Muscle layer of colon (tissue), 2 donors: Measurements from ENCODE around the gene PRUNE2.

ENCODE experiments used
- H3K27ac ChIP-seq: one replicate; pipeline ENCODE4 v1.7.0; 2013; ENCODE audit warnings: low read depth, mild to moderate bottlenecking, low read length, moderate library complexity
- H3K27me3 ChIP-seq, 2 donors: one replicate each; pipeline ENCODE4 v1.7.0; 2013; ENCODE audit warnings: low read length in 2 of 2, mild to moderate bottlenecking in 2 of 2; ENCODE audit not compliant: insufficient read depth in 2 of 2, control insufficient read depth in 1 of 2
- H3K36me3 ChIP-seq: one replicate; pipeline ENCODE4 v1.7.0; 2013; ENCODE audit warnings: mild to moderate bottlenecking, low read length; ENCODE audit not compliant: insufficient read depth
- H3K4me1 ChIP-seq: one replicate; pipeline ENCODE4 v1.7.0; 2013; ENCODE audit warnings: mild to moderate bottlenecking, low read length; ENCODE audit not compliant: insufficient read depth
- H3K4me3 ChIP-seq, 2 donors: one replicate each; pipeline ENCODE4 v1.7.0; 2013; ENCODE audit warnings: low read length in 2 of 2, low read depth in 1 of 2, mild to moderate bottlenecking in 1 of 2, moderate library complexity in 1 of 2
- H3K9ac ChIP-seq: one replicate; pipeline ENCODE4 v1.7.0; 2013; ENCODE audit warnings: low read length
- H3K9me3 ChIP-seq: one replicate; pipeline ENCODE4 v1.7.0; 2013; ENCODE audit warnings: mild to moderate bottlenecking, low read length
- donor health status: abdominal sarcoma.
- donor health status: Adenocarcinoma of cecum.

PRUNE2 gene

DNA sequence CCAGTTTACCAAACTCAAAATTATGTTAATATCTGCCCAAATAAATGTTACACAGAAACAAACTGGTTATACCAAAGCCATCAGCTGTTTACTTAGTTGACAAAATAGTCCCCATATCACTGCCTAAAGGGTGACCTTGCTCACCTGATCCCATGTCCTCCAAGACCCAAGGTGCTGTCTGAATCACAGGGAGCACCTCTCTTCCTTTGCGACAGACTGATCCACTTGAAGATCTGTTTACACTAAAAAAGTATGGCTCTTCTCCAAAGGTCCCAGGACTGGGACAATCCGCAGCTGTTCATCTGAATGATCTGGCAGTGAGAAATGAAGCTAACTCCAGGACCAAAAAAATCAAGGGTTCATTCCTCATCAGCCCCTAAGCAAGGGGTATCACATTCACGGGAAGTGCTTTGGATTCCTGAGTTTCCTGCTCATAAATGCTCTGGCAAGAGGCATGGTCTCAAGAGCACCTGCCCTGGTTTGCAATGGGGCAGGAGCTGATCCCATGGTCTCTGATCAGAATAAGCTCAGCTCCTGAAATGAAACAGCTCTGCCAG, 5.0 kb downstream of the PRUNE2 start:
- H3K27me3 ChIP-seq: no peaks in the 10 kb centered on the region

DNA sequence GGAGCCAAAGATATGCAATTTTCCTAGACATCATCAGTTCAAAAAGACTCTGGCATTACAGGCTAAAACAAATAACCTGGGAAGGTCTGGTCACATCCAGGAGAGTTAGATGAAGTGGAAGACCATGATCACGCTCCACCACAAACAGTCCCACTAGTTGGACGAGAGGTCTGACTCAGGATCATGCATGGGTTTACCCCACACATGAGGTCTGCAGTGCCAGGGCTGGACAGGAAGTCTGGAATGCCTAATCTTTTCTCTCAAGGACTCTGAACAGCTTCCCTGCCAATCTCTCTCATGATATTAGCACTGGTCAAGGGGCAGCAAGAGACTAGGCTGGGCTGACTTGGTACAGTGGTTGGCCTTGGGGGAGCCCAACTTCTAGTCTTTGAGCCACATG, 7.1 kb downstream of the PRUNE2 start:
- peak overlapping the region; percentile 70 for H3K27ac ChIP-seq

More for the DNA sequence above, 5.0 kb downstream of the PRUNE2 start:
- Histone ChIP-seq H3K4me1 (peaks cover 56% of the 10 kb centered on the region), H3K27ac (no peak overlapping the region), H3K4me3 (peak overlapping the region in 1 of 2 donors; percentile 49), H3K9me3 (no peaks in the 10 kb centered on the region), H3K36me3 (peaks cover 12% of the 10 kb centered on the region), H3K9ac (no peak overlapping the region)

DNA sequence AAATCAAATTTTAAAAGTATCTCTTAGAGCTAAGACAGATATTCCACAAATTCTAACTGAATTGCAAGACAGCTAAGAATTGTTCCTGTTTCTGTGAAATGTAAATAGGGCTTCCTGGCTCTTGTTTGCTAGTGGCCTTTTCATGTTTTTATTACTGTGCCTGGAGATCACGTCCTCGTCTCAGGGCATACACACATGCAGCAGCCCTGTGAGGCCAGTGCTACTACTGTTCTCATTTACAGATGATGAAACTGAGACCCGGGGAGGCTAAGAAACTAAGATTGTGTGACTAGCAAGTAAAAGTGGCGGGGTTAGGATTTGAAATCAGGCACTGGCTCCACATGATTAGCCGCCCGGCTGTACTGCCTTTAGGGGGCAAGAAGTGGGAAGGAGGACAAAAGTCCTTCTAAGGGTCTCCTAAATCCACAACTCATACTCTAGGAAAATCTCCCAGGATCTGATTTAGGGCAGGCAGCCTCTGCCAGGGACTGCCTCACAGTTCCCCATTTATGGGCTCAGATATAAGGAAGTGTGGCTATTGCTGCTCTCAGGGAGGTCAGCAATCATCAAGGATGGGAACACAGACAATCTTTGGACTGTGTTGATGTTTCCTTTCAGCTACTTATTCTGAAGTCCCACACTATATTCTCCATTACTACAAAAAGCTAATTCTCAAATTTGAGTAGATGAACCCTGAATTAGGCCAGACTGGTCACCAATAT, 7.9 kb downstream of the PRUNE2 start:
- H3K9me3 ChIP-seq: no peaks in the 10 kb centered on the region
- H3K9ac ChIP-seq: peak overlapping the region; percentile 46
- H3K27ac ChIP-seq: peak overlapping the region; percentile 77
- H3K36me3 ChIP-seq: peaks cover 12% of the 10 kb centered on the region
- peak overlapping the region in 1 of 2 donors; percentile 29 for H3K4me3 ChIP-seq
- no peaks in the 10 kb centered on the region for H3K27me3 ChIP-seq
- H3K4me1 ChIP-seq: peaks cover 79% of the 10 kb centered on the region

More for the DNA sequence above, 7.1 kb downstream of the PRUNE2 start:
- Histone ChIP-seq H3K4me3 (no peak overlapping the region), H3K4me1 (peaks cover 71% of the 10 kb centered on the region), H3K9me3 (no peaks in the 10 kb centered on the region), H3K27me3 (no peaks in the 10 kb centered on the region), H3K36me3 (peaks cover 12% of the 10 kb centered on the region), H3K9ac (no peak overlapping the region)

DNA sequence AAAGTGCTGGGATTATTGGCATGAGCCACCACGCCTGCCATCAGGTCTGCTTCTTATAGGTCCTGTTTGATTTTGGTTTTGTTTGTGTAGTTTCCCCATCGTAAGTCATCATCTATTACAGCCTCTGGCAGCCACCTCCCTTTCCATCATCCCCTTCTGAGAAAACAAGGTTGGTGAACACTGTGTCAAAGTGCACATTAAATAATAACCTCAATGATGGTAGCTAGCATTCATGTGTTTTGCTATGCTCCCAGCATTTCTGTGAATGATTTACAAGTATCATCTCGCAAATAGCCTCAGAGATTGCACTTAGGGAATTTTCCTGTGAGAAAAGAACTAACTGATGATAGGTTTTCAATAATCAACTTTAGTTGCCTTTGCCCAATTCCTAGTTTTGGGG, 9.9 kb downstream of the PRUNE2 start:
- Histone ChIP-seq H3K4me3 (no peak overlapping the region), H3K9me3 (no peaks in the 10 kb centered on the region), H3K27me3 (no peaks in the 10 kb centered on the region), H3K4me1 (peaks cover 80% of the 10 kb centered on the region), H3K9ac (no peak overlapping the region), H3K27ac (peak overlapping the region; percentile 77), H3K36me3 (peaks cover 11% of the 10 kb centered on the region)

DNA sequence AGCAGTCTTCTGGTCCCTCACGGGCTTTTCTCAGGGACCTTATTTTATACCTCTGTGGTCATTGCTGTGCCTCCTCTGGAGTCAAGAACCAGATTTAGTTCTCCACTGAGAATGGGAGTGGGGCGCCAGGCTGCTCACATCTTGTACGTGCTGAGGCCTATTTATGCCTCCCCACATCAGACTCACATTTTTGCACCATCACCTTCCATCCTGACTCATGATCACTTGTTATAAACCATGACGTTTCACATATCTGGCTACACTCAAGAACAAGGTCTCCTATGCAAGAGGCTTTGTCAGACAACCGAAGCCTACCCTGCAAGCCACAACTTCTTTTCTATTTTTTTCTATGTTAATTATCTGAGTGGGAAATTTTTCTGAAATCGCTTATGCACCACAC, 10.7 kb downstream of the PRUNE2 start:
- H3K27ac ChIP-seq: peak overlapping the region; percentile 89
- H3K36me3 ChIP-seq: peaks cover 4% of the 10 kb centered on the region
- H3K4me3 ChIP-seq: no peak overlapping the region
- peaks cover 74% of the 10 kb centered on the region for H3K4me1 ChIP-seq
- no peaks in the 10 kb centered on the region for H3K27me3 ChIP-seq
- H3K9ac ChIP-seq: no peak overlapping the region
- no peaks in the 10 kb centered on the region for H3K9me3 ChIP-seq

DNA sequence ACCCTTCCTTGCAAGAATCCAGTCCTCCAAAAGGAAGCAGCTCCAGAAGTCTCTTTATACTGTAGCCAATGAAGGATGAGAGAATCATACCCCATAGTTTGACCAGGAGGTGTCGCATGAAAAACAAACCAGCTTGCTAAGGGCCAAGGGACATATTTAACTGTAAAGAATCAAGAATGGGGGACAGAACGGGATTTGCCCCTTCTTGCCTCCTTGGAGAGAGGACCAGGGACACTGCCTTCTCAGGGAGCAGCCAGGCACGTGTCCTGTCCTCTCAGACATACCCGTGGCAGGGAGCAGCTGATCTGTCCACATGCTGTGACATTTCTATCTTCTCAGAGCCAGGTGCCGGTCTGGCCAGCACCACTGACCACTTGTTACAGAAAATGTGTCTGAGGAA, 11.7 kb downstream of the PRUNE2 start:
- H3K4me3 ChIP-seq: peak overlapping the region in 1 of 2 donors; percentile 30
- no peaks in the 10 kb centered on the region for H3K27me3 ChIP-seq
- H3K4me1 ChIP-seq: peaks cover 74% of the 10 kb centered on the region
- peak overlapping the region; percentile 89 for H3K27ac ChIP-seq
- H3K9me3 ChIP-seq: no peaks in the 10 kb centered on the region
- no peaks in the 10 kb centered on the region for H3K36me3 ChIP-seq
- peak overlapping the region; percentile 32 for H3K9ac ChIP-seq

DNA sequence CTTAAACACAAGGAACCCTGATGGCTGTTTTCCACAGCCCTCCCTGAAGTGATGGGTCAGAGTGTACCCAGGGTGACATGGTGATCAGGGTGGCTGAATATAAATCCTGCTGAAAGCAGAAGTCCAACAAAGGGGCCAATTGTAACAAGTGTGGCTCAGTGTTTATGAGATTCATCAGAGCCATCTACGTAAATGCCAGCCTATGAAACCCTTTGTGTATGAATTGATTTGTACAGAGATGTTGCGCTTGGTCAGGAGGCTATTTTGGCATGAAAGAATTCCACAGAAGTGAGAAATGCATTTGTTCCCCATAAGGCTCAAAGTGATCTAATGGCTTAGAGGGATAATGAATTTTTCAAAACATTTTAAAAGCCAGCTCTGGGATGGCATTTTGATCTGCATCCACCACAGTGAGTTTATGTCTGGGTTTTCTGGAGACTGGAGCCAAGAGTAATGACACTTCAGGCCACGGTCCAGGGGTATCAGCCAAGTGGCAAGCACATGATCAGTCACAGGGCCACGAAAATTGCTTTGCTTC, 12.4 kb downstream of the PRUNE2 start:
- Histone ChIP-seq H3K36me3 (no peaks in the 10 kb centered on the region), H3K4me3 (peak overlapping the region in 1 of 2 donors; percentile 30), H3K27ac (peak overlapping the region; percentile 89), H3K27me3 (no peaks in the 10 kb centered on the region), H3K9me3 (no peaks in the 10 kb centered on the region), H3K9ac (peak overlapping the region; percentile 32), H3K4me1 (peaks cover 67% of the 10 kb centered on the region)

DNA sequence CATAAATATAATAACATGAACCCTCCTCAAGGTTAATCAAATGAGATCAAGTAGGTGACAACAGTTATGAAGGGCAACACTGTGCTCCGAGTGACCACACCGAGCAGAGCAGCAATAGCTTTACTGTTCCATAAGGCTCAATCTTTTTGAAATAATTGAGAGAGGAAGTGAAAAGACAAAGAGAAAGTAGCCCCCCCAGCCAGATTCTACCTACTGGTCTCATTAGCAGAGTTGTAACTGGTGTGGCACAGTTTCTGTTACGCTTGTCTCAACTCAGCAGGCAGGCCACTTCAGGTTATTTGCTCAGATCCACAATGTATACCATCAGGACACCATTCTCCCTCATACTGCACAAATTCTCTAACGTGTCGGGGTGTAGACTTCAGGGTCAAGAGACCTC, 14.0 kb downstream of the PRUNE2 start:
- Histone ChIP-seq H3K4me3 (no peak overlapping the region), H3K9me3 (no peaks in the 10 kb centered on the region), H3K27ac (no peak overlapping the region), H3K36me3 (no peaks in the 10 kb centered on the region), H3K9ac (no peak overlapping the region), H3K4me1 (peaks cover 68% of the 10 kb centered on the region), H3K27me3 (no peaks in the 10 kb centered on the region)

DNA sequence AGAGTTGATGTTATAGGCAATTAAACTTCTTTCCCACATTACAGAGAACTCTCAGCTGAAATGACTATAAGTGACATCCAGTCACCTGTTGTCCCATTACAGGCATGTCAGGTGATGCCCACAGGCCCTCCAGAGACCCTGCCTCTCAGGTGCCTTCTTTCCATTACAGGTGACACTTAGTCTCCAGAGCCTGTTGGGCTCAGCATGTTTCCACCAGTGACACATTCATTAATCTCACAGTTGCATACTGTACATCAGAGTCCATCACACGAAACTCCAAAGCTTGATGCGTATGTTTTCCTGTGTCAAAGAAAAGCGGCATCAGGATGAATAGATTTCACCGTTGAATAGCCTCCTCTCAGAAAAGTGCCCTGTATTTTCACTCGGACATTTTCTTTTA, 14.6 kb downstream of the PRUNE2 start:
- Histone ChIP-seq H3K4me1 (peaks cover 68% of the 10 kb centered on the region), H3K9ac (no peak overlapping the region), H3K27ac (no peak overlapping the region), H3K36me3 (no peaks in the 10 kb centered on the region), H3K27me3 (no peaks in the 10 kb centered on the region), H3K4me3 (no peak overlapping the region), H3K9me3 (no peaks in the 10 kb centered on the region)

DNA sequence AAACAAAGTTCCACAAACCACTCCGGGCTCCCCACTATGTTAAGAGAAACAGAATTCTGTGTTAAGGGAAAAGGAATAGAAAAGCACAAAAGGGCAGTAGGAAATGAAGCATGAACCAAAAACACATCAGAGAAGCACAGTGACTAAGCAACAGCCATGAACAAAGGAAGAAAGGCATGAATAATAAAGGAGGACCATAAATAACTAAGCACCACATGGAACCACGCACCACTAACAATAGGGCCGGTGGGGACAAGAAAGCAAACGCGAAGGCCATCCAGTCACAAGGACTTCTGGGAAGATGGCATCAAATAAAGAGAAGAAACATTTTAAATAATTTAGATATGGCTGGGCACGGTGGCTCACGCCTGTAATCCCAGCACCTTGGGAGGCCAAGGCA, 18.0 kb downstream of the PRUNE2 start:
- H3K27me3 ChIP-seq: no peaks in the 10 kb centered on the region
- peaks cover 63% of the 10 kb centered on the region for H3K4me1 ChIP-seq
- no peaks in the 10 kb centered on the region for H3K36me3 ChIP-seq
- H3K27ac ChIP-seq: peak overlapping the region; percentile 57
- peak overlapping the region in 1 of 2 donors; percentile 22 for H3K4me3 ChIP-seq
- H3K9me3 ChIP-seq: no peaks in the 10 kb centered on the region
- H3K9ac ChIP-seq: peak overlapping the region; percentile 40

DNA sequence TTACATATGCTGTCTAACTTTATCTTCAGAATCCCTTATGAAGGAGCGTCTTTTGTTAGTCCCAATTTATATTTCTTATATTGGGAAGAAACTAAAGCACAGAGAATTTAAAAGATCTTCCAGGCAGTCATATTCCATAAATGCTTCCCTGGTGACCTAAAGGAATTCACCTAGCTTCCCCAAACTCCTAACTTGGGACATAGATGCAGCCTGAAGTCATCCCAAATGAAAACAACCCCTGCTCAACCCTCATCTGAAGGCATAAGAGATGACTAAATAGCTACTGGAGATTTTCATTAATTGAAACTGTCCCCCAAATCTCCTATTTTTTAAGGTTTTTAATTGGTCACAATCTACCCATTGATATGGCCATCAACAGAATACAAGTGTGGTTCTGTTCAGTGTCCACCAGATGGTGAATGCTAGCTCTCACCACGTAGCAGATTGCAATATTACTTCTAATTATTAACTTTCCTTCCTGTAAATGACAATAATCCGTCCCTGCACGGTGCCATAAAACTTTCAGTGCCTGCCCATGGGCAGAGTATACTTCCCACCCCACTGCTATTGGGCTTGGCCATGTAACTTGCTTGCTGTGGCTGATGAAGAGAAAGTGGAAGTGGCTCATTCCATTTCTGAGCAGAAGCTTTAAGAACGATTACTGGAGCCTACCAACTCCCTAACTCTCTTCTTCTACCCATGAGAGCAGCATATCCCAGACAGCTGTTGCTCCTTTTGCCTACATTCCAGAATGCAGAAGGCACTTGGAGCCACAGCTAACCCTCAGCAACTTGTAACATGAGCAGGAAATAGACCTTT, 18.7 kb downstream of the PRUNE2 start:
- Histone ChIP-seq H3K9me3 (no peaks in the 10 kb centered on the region), H3K9ac (peak overlapping the region; percentile 40), H3K27ac (peak overlapping the region; percentile 57), H3K4me3 (peak overlapping the region in 1 of 2 donors; percentile 22), H3K4me1 (peaks cover 56% of the 10 kb centered on the region), H3K27me3 (no peaks in the 10 kb centered on the region), H3K36me3 (no peaks in the 10 kb centered on the region)
